Caco-2 (cell line): ENCODE data around the gene ATP1A4. TPM values are rescaled to one million over a fixed set of nuclear protein-coding genes. Genes with fewer than 3 reads are reported as not detected.

Experiments
- BruUV-seq: library from RNA; stranded (reverse); fragments of 400-500 nt; replicated peaks from 2 replicates; lab custom pipeline; 2021; lab: Mats Ljungman, UMichigan
- CTCF ChIA-PET: fragments of 300-600 bp; sonication (Branson Sonifier 250); formaldehyde crosslinking; loops from one replicate; lab custom pipeline; 2022; ENCODE audit warnings: antibody characterized with exemption; lab: Charles Lee
- POLR2A ChIA-PET: fragments of 300-600 bp; sonication (Branson Sonifier 250); formaldehyde crosslinking; loops from one replicate; lab custom pipeline; 2022; ENCODE audit warnings: antibody characterized with exemption; lab: Charles Lee
- DNase-seq, 2 experiments: peaks; one replicate each; pipeline versions ENCODE4 v3.0.0 to v3.0.0-alpha.2; 2020 to 2022
- H3K27me3 ChIP-seq: replicated peaks from 2 replicates; pipeline ENCODE4 v1.6.0; 2011; ENCODE audit warnings: low read length; ENCODE audit not compliant: control insufficient read depth, insufficient read depth
- H3K36me3 ChIP-seq: 2 replicates; pipeline ENCODE4 v1.5.1; 2011; ENCODE audit warnings: low read length; ENCODE audit not compliant: control insufficient read depth, insufficient read depth
- H3K4me1 ChIP-seq: fragments of 250-450 bp; sonication (Bioruptor Pico); 2 replicates; pipeline ENCODE4 v1.5.1; 2020; ENCODE audit warnings: mild to moderate bottlenecking
- H3K4me3 ChIP-seq: 2 replicates; pipeline ENCODE4 v1.5.1; 2011; ENCODE audit warnings: low read depth, mild to moderate bottlenecking, control low read depth, low read length
- H3K9me3 ChIP-seq: fragments of 250-450 bp; sonication (Bioruptor Pico); 2 replicates; pipeline ENCODE4 v1.5.1; 2020; ENCODE audit warnings: mild to moderate bottlenecking, moderate library complexity
- H3K27ac Mint-ChIP-seq: one replicate; pipeline ENCODE4 v1.8.0; 2022; ENCODE audit warnings: mixed read lengths; ENCODE audit not compliant: unreplicated experiment
- H3K27me3 Mint-ChIP-seq: one replicate; pipeline ENCODE4 v1.8.0; 2022; ENCODE audit warnings: mixed read lengths; ENCODE audit not compliant: insufficient read depth, unreplicated experiment
- H3K36me3 Mint-ChIP-seq: one replicate; pipeline ENCODE4 v1.8.0; 2022; ENCODE audit warnings: mild to moderate bottlenecking, mixed read lengths; ENCODE audit not compliant: insufficient read depth, unreplicated experiment
- H3K4me1 Mint-ChIP-seq: one replicate; pipeline ENCODE4 v1.8.0; 2022; ENCODE audit warnings: low read depth, mixed read lengths; ENCODE audit not compliant: unreplicated experiment
- H3K4me3 Mint-ChIP-seq: one replicate; pipeline ENCODE4 v1.8.0; 2022; ENCODE audit warnings: mild to moderate bottlenecking, moderate library complexity, mixed read lengths; ENCODE audit not compliant: unreplicated experiment
- H3K9me3 Mint-ChIP-seq: one replicate; pipeline ENCODE4 v1.8.0; 2022; ENCODE audit warnings: mixed read lengths; ENCODE audit not compliant: unreplicated experiment
- CTCF ChIP-seq, 2 experiments: fragments of 200-600 bp in 1 of 2; IDR thresholded peaks; 1 replicate in 1 of 2; 2 replicates in 1 of 2; pipeline versions ENCODE4 v1.5.1 to v1.8.0; 2011 to 2022; ENCODE audit warnings: antibody characterized with exemption in 1 of 2, control low read depth in 1 of 2, inconsistent platforms in 1 of 2, low read depth in 1 of 2, low read length in 1 of 2, mild to moderate bottlenecking in 1 of 2, moderate library complexity in 1 of 2; ENCODE audit not compliant: insufficient read depth in 1 of 2, severe bottlenecking in 1 of 2, unreplicated experiment in 1 of 2
- intact Hi-C: fragments of 100-400 bp; cut with micrococcal nuclease; formaldehyde crosslinking; loops from one replicate; pipeline ENCODE4 v1.10.0; 2022; ENCODE audit not compliant: unreplicated experiment
- total RNA-seq: library from RNA; stranded (reverse); gene quantifications from 2 replicates; pipeline ENCODE4 v1.2.3, GENCODE V29; 2022

ATP1A4 gene
- total RNA-seq, 1 experiment from 2014 or later, result not detected

- BruUV-seq, result no TSS peak
- Histone ChIP-seq H3K4me3 (no peak overlapping the region), H3K27me3 (no peaks in the 10 kb centered on the region), H3K36me3 (no peaks in the 10 kb centered on the region), H3K4me1 (peaks cover 5% of the 10 kb centered on the region; the same call in 1 of the 2 replicates), H3K9me3 (no peaks in the 10 kb centered on the region)
- H3K36me3 Mint-ChIP-seq, result no peaks in the 10 kb centered on the region
- no peak for TF ChIP-seq CTCF (IDR thresholded peaks at IDR 0.05; ENCODE audit: insufficient read depth in 1 of 2, low read depth in 1 of 2, low read length in 1 of 2, severe bottlenecking in 1 of 2, unreplicated experiment in 1 of 2)
- H3K4me3 Mint-ChIP-seq, result no peak overlapping the region
- H3K4me1 Mint-ChIP-seq, result no peaks in the 10 kb centered on the region
- ChIA-PET CTCF (no interaction called here), POLR2A (no interaction called here)
- no peaks in the 10 kb centered on the region for H3K9me3 Mint-ChIP-seq
- intact Hi-C loops, result no loop called here
- H3K27me3 Mint-ChIP-seq, result no peaks in the 10 kb centered on the region
- DNase-seq, result no peak
- H3K27ac Mint-ChIP-seq, result no peak overlapping the region
Measured at GRCh38 chr1:160154790-160155189, 3.4 kb downstream of the ATP1A4 start.

GRCh38 chr1:160156361-160156760 is 5.0 kb downstream of the ATP1A4 start:
- H3K36me3 Mint-ChIP-seq, result no peaks in the 10 kb centered on the region
- peaks cover 16% of the 10 kb centered on the region; the same call in 1 of the 2 replicates for H3K4me1 ChIP-seq
- no peaks in the 10 kb centered on the region for H3K27me3 ChIP-seq
- no peak overlapping the region for H3K4me3 Mint-ChIP-seq
- no peaks in the 10 kb centered on the region for H3K9me3 Mint-ChIP-seq
- DNase-seq, result no peak
- no peak for TF ChIP-seq CTCF (IDR thresholded peaks at IDR 0.05; ENCODE audit: insufficient read depth in 1 of 2, low read depth in 1 of 2, low read length in 1 of 2, severe bottlenecking in 1 of 2, unreplicated experiment in 1 of 2)
- no peaks in the 10 kb centered on the region for H3K27me3 Mint-ChIP-seq
- no peak overlapping the region for H3K4me3 ChIP-seq
- no peak overlapping the region for H3K27ac Mint-ChIP-seq
- CTCF ChIA-PET, result interaction anchor here (0.6 kb wide), 1 partner anchor 1943 kb away, joined by 3 read pairs; no protein-coding TSS in a partner anchor
- no peaks in the 10 kb centered on the region for H3K36me3 ChIP-seq
- intact Hi-C loops, result no loop called here
- H3K4me1 Mint-ChIP-seq, result no peaks in the 10 kb centered on the region
- BruUV-seq, result no TSS peak
- POLR2A ChIA-PET, result no interaction called here
- no peaks in the 10 kb centered on the region; the same call in 1 of the 2 replicates for H3K9me3 ChIP-seq

GRCh38 chr1:160157174-160157573 is 5.8 kb downstream of the ATP1A4 start:
- ChIA-PET CTCF (no interaction called here), POLR2A (no interaction called here)
- H3K27me3 Mint-ChIP-seq, result no peaks in the 10 kb centered on the region
- no peaks in the 10 kb centered on the region for H3K4me1 Mint-ChIP-seq
- no peaks in the 10 kb centered on the region for H3K9me3 Mint-ChIP-seq
- H3K27ac Mint-ChIP-seq, result no peak overlapping the region
- Histone ChIP-seq H3K9me3 (no peaks in the 10 kb centered on the region; the same call in 1 of the 2 replicates), H3K4me1 (peaks cover 16% of the 10 kb centered on the region; the same call in 1 of the 2 replicates), H3K4me3 (no peak overlapping the region), H3K27me3 (no peaks in the 10 kb centered on the region), H3K36me3 (no peaks in the 10 kb centered on the region)
- no peak for DNase-seq
- no peaks in the 10 kb centered on the region for H3K36me3 Mint-ChIP-seq
- intact Hi-C loops, result no loop called here
- no peak overlapping the region for H3K4me3 Mint-ChIP-seq
- BruUV-seq, result no TSS peak
- no peak for TF ChIP-seq CTCF (IDR thresholded peaks at IDR 0.05; ENCODE audit: insufficient read depth in 1 of 2, low read depth in 1 of 2, low read length in 1 of 2, severe bottlenecking in 1 of 2, unreplicated experiment in 1 of 2)
